GM12801 (cell line): ENCODE measurements around the gene UGT1A8.

Experiments
- TF ChIP-seq, protein P1 (sequence below): IDR thresholded peaks from one replicate; pipeline ENCODE4 v1.5.1; 2011; ENCODE audit warnings: control low read depth; ENCODE audit not compliant: insufficient read length; ENCODE audit errors: extremely low read depth

Gene UGT1A8

DNA sequence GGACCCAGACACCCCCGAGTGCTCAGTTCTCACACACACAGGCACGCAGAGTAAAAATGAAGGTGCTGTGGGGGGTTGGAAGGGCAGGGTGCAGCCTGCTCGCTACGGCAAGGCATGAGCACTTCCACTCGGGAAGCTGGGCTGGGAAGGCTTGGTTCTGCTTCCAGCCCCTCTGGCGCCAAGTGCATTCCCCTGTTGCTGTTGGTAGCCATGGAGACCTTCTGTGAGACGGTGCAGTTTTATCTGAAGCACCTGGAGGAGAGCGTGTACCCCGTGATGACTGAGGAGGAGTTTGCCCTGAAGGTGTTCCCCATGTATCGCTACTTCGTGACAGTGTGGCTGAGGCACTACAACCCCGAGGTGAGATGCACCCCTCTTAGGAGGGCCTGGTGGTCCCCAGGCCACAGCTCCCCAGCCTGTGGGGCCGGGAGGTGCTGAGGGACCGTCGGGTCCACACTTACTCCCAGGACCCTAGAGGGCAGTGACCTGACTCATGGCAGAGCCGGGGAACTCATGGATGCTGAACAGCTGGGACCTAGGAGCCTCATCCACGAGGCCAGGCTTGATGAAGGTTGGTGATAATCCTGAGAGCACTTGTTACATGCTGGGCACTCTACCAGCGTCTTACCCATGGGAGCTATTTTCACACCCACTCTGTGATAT lies 176.2 kb downstream of the UGT1A8 start:
- TF ChIP-seq, protein P1, sequence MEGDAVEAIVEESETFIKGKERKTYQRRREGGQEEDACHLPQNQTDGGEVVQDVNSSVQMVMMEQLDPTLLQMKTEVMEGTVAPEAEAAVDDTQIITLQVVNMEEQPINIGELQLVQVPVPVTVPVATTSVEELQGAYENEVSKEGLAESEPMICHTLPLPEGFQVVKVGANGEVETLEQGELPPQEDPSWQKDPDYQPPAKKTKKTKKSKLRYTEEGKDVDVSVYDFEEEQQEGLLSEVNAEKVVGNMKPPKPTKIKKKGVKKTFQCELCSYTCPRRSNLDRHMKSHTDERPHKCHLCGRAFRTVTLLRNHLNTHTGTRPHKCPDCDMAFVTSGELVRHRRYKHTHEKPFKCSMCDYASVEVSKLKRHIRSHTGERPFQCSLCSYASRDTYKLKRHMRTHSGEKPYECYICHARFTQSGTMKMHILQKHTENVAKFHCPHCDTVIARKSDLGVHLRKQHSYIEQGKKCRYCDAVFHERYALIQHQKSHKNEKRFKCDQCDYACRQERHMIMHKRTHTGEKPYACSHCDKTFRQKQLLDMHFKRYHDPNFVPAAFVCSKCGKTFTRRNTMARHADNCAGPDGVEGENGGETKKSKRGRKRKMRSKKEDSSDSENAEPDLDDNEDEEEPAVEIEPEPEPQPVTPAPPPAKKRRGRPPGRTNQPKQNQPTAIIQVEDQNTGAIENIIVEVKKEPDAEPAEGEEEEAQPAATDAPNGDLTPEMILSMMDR, result no peak

DNA sequence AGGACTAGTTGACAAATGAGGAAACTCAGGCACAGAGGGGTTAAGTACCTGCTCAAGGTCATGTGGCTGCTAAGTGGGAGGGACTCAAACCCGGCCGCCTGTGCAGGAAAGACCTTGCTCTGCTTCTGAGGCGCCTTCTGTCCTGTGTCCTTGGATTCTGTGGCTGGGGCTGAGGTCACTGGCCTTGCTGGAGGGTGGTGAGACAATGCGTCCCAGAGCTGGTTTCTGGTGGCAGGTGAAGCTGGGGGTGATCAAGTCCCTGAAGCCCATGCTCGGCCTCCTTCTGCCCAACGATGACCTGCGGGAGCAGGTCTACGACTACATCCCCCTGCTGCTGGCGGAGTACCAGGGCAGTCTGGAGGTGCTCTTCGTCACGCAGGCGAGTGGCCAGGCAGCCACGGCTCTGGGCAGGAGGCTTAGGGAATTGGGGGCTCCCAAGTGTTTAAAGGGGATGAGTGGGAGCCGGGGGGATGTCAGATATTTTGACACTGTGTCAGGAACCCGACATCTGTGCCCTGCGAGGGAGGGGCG lies 176.8 kb downstream of the UGT1A8 start:
- TF ChIP-seq, protein P1, result no peak

DNA sequence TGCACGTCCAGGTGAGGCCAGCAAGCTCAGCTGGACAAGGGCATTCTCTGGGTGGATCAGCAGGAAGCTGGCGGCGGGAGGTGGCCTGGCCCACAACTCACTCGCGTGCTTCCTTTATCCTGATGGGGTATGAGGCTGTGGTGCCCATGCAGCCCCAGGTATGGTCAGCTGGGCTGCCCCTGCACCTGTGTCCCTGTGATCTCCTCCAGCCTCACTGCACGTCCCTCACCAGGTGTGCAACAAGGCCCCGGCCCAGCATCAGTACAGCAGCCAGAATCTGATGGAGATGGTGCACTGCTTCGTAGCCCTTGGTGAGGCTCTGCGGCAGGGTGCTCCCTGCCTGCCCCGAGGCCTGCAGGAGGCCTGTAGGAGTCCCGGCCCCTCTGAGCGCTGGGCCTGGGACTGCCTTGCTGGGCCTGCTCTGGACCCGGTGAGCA lies 178.3 kb downstream of the UGT1A8 start:
- TF ChIP-seq, protein P1, result no peak

DNA sequence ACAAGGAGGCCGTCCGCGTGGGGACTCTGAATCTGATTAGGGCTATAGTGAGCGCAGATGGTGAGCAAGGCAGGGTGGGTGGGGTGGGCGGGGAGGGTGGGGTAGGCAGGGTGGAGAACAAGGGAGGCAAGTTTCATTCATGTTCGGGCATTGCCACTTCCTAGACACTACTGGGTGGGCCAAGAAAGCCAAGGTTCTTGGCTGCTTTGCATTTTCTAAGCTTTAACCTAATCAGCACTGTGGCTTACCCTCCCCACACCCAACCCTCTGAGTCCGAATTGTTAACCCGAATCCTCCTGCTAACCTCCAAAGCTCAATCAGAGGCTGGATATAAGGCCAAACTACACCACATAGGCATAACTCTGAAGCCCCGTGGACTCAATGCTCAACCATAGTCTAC lies 178.8 kb downstream of the UGT1A8 start:
- TF ChIP-seq, protein P1, result no peak

DNA sequence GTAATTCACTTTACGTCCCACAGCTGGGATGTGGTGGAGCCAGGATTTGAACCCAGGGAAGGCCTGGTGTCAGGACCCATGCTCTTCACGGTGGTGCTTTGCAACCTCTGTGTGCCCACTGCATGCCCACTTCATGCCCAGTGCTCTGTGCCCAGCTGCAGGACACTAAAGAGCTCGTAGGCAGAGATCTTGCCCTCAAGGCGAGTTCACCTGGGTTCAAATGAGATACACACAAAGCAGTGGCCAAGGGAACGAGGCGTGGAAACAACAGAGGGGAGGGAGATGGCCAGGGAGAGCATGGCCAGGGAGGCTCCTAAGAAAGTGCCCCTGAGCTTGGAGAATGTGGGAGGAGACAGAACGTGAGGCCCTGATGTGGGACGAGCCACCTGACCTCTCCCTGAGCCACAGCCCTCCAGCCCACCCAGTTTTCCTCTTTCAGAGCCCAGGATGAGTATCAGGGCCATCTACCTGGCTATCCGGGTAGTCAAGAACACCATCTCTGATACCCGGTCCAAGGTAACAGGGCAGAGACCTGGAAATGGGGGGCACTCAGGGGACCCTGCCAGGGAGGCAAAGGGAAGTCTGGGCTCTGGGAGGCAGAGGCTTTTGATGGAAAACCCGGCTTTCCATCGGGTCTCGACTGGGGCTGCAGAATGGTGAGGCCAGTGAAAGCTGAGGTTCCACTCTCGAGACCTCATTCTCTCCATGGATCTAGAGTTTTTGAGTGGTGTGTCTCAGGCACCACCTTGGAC lies 181.1 kb downstream of the UGT1A8 start:
- TF ChIP-seq, protein P1, result no peak

DNA sequence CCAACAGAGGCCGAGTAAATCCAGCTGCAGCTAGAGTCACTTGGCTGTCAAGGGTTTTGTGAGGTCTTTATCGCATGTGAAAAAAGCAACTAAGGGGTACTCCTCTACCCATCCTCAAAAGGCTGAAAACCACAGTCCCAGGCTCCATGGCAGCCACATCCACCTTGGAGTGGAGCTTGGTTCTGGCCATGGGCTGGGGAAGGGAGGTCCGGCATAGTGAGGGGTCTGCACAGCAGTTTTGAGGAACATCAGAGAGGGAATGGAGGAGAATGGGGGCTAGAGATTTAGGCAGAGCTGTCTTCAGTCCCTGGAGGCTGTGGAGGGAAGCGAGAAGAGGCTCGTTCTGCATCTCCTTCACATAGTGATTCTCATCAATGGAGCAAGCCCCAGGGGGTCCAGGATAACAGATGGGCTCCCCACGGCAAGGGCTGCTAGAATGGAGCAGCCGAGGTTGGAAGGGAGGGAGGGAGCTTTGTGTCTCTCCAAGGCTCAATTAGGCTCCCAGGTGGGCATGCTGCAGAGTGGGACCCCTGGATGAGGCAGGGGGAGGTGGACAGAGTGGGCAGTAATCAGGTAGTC lies 181.7 kb downstream of the UGT1A8 start:
- TF ChIP-seq, protein P1, result no peak

DNA sequence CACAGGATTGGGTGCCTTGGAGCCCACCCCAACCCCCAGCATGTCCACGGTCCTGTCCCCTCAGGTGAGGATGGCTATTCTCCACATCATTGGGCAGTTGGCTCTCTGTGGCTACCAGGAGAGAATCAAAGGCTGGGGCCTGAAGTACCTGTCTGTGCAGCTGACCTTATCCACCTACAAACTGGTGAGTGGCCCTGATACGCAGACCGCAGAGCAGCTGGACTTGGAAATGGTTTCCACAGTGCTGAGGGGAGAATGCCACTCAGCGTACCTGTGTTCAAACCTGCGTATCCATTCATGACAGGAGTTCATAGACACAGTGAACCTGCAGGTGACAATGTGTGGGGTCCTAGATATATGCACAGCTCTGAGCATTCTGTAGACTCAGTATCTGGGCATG lies 182.3 kb downstream of the UGT1A8 start:
- TF ChIP-seq, protein P1, result no peak
